Measurements from ENCODE around the gene ATP5MK.
"Not testable (repeated sequence)": the region's sequence is repeated elsewhere in the genome, so short reads cannot be mapped to it uniquely, and the experiment has no call there.

The ATP5MK gene

DNA sequence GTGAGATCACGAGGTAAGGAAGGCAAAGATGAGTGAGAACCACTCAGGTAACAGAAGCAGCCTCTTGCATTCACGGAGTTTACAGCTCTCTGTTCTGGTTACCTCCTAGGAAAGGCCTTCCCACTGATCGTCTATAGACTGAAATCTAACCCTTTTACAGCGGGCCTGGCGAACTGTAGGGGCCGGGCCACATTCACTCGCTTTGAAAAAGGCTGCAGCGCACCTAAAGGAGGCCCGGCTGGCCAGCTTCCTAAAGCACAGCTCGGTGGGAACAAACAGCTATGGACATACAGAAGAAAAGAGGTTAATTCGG lies 565 bp downstream of the ATP5MK start:
- DNase-seq: no peak

DNA sequence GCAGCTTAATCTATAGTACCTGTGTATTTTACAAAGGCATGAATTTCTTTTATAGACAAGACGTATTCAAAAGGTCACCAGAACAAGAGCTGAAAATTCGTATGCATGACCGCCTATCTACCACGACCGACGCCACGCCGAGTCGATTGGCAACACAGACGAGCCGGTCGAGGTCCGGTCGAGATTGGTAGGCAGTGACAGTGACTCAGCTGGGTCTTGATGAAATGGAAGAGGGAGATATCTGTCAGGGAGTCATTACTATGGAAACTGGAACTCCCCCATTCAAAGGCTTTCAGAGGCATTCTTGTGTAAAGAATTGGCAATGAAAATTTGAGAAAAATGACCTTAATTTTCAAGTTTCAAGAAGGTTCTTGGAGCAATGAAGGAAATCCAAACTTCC lies 2.1 kb downstream of the ATP5MK start:
- DNase-seq: no peak

- DNase-seq: no peak
Observed at GRCh38 chr10:103382769-103383168, 13.5 kb downstream of the ATP5MK start.

DNA sequence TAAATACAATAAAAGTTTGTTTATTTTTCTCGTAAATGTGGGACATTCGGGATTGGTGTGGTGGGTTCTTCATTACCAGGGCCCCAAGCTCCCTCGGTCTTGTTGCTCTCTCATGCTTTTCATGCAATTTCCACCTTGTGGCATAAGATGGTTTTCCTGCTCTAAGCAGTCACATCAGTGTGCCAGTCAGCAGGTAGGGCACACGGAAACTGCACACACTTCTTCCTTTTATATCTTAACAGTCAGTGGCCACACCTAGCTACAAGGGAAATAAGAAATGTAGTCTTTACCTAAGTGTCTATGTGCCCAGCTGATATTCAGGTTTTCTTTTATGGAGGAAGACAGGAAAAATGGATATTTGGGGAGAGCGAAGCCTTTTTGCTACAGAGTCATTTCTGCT lies 22.0 kb downstream of the ATP5MK start:
- DNase-seq: no peak

DNA sequence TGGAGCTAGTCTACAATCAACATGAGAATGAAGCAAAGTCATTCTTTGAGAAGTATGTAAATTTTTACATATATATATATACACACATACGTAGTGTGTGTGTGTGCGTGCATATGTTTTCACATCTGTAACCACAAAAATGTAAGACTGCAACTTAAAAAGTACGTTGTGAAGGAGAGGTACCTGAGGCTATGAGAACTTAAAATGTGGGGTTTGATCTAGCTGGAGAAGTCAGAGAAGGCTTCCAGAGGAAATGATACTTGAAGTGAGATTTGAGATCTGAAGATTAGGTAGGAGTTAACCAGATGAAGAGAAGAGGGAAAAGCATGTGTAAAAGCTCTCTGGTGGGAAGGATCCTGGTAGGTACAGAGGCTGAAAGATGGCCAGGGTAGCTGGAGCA lies 22.7 kb downstream of the ATP5MK start:
- no peak for DNase-seq

- DNase-seq: peak; percentile 80
Observed at GRCh38 chr10:103367782-103368518, 28.3 kb downstream of the ATP5MK start, which contains the start of gene TAF5. TSS of gene TAF5 (plus strand) at chr10:103367976. CDS start at chr10:103367990, 14 bp downstream.

DNA sequence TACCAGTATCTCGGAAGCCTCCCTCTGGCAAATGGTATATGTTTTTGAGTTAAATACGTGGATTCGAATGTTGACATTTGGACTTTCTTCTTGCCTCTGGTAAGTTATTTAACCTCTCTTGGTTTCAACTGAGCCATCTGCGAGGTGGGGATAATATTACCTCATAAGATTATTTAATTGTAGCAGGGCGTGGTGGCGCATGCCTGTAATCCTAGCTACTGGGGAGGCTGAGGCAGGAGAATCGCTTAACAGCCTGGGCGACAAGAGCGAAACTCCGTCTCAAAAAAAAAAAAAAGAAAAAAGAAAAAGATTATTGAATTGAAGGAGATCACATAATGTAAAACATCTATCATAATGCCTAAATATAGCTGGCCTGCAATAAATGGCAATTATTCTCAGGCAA lies 28.9 kb downstream of the ATP5MK start:
- DNase-seq: no peak

GRCh38 chr10:103360791-103361190 lies 35.5 kb downstream of the ATP5MK start:
- DNase-seq: not testable (repeated sequence)

DNA sequence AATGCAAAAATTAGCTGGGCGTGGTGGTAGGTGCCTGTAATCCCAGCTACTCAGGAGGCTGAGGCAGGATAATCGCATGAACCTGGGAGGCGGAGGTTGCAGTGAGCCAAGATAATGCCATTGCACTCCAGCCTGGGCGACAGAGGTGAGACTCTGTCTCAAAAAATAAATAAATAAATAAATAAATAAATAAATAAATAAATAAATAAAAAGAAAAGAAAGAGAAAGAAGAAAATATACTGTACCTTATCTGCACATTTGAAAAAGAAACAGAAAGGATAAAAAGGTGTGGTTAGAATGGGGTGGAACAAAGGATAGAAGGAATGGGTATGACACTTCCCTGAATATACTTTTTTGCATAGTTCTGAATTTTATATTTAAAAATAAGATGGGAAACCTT lies 36.8 kb downstream of the ATP5MK start:
- not testable (repeated sequence) for DNase-seq

DNA sequence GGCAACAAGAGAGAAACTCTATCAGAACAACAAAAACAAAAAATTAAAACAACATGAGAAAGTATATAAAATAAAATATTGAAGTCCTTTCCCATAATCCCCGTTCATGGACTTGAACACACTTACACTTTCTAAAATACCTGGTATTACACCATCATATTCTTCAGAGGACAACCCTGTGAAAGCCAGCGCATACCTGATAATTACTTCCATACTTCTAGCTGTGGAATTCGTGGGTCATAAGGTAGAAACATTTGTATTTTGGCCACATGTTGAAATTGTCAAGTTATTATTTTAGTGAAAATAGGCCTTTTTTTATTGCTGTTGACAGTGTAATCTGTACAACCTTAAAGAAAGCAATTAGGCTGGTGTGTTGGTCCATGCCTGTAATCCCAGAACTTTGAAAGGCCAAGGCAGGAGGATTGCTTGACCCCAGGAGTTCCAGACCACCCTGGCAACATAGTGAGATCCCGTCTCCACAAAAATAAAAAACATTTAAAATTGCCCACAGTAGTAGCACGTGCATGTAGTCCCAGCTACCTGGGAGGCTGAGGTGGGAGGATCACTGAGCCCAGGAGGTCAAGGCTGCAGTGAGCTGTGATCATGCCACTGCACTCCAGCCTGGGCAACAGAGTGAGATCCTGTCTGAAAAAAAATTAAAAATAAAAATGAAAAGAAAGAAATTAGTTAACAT lies 40.2 kb downstream of the ATP5MK start:
- no peak for DNase-seq

GRCh38 chr10:103354567-103354966 lies 41.7 kb downstream of the ATP5MK start:
- DNase-seq: not testable (repeated sequence)

GRCh38 chr10:103353281-103353680 lies 43.0 kb downstream of the ATP5MK start:
- DNase-seq: no peak

DNA sequence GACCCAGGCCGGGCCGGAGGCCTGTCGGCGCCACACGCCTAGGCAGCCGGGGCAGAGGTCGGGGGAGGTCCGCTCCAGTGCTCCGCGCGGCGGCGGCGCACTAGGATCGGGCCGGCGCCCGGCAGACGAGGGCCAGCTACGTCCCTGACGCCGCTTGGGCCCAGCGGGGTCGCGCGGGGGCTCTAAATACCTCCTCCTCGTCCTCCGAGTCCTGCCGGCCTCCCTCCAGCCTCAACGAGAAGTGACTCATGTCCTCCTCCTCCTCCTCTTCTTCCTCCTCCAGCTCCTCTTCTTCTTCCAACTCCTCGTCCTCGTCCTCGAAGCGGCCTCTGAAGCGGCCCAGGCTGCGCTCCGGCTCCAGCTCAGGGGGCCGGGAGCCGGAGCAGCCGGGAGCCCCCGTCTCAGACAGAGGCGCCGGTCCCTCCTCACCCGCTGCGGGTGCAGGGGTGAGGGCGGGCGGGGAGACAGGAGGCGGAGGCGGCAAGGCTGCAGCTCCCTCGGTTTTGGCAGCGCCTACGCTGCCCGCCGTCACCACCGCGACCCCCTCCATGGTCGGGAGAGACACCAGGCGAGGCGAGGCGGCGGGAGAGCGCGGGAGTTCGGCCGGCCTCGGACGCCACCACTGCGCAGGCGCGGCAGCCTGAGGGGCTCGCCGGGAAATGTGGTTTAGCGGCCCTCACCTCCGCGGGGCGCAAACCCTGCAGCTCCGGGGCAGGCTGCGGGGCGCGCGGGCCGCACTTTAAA lies 45.6 kb downstream of the ATP5MK start, which contains the start of gene PCGF6:
PCGF6 (minus strand) TSS at position 624 of the 744 bp plus-strand sequence; CDS start at position 550, 74 bp downstream.
- peak; percentile 69 for DNase-seq

DNA sequence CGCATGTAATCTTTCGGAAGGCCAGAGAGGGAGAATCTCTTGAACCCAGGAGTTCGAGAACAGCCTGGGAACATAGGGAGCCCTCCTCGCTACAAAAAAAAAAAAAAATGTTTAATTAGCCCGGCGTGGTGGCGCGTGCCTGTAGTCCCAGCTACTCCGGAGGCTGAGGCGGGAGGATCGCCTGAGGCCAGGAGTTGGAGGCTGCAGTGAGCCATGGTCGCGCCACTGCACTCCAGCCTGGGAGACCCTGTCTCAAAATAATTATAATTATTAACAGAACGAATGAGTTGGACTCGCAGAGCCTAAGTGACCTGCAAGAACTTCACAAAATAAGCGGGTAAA lies 46.1 kb downstream of the ATP5MK start:
- no peak for DNase-seq
